ENCODE data around the gene MCOLN1.

GRCh38 chr19:7500811-7501450 is 21.5 kb upstream of the MCOLN1 start:
- TF ChIP-seq CTCF (IDR thresholded peaks at IDR 0.05) (peak in 2 of 7 experiments; percentile 13 to 14), POLR2A (IDR thresholded peaks at IDR 0.05) (no peak)
